ENCODE measurements around the gene KIAA1755.
"Not testable (repeated sequence)": the region's sequence is repeated elsewhere in the genome, so short reads cannot be mapped to it uniquely, and the experiment has no call there.

Gene KIAA1755

GRCh38 chr20:38253571-38253970 lies 7.0 kb downstream of the KIAA1755 start:
- TF ChIP-seq POLR2A (IDR thresholded peaks at IDR 0.05; ENCODE audit: extremely low read depth, insufficient read length) (no peak), CTCF (IDR thresholded peaks at IDR 0.05; ENCODE audit: low read depth, low read length) (no peak), MAX (IDR thresholded peaks at IDR 0.05; ENCODE audit: low read depth, low read length) (no peak), MYC (IDR thresholded peaks at IDR 0.05; ENCODE audit: low read depth, low read length) (no peak)
- no peak for DNase-seq (ENCODE audit: low read depth)
- no peak overlapping the region for H3K4me3 ChIP-seq (ENCODE audit: low read depth, low read length)

GRCh38 chr20:38252292-38253288 lies 7.9 kb downstream of the KIAA1755 start:
- no peak overlapping the region for H3K4me3 ChIP-seq (ENCODE audit: low read depth, low read length)
- no peak for TF ChIP-seq CTCF (IDR thresholded peaks at IDR 0.05; ENCODE audit: low read depth, low read length)
- TF ChIP-seq MYC (IDR thresholded peaks at IDR 0.05; ENCODE audit: low read depth, low read length), result no peak
- TF ChIP-seq MAX (IDR thresholded peaks at IDR 0.05; ENCODE audit: low read depth, low read length), result no peak
- no peak for TF ChIP-seq POLR2A (IDR thresholded peaks at IDR 0.05; ENCODE audit: extremely low read depth, insufficient read length)
- DNase-seq (ENCODE audit: low read depth), result no peak

GRCh38 chr20:38251441-38251840 lies 9.1 kb downstream of the KIAA1755 start:
- DNase-seq (ENCODE audit: low read depth); H3K4me3 ChIP-seq (ENCODE audit: low read depth, low read length): not testable (repeated sequence)

- no peak for TF ChIP-seq MYC (IDR thresholded peaks at IDR 0.05; ENCODE audit: low read depth, low read length)
- peak; percentile 58; the same call in 1 of the 2 replicates for TF ChIP-seq MAX (IDR thresholded peaks at IDR 0.05; ENCODE audit: low read depth, low read length)
- TF ChIP-seq CTCF (IDR thresholded peaks at IDR 0.05; ENCODE audit: low read depth, low read length), result no peak
- no peak for TF ChIP-seq POLR2A (IDR thresholded peaks at IDR 0.05; ENCODE audit: extremely low read depth, insufficient read length)
- DNase-seq (ENCODE audit: low read depth), result peak; percentile 84
- H3K4me3 ChIP-seq (ENCODE audit: low read depth, low read length), result no peak overlapping the region
Measured at GRCh38 chr20:38250609-38251008, 9.9 kb downstream of the KIAA1755 start.

- TF ChIP-seq MAX (IDR thresholded peaks at IDR 0.05; ENCODE audit: low read depth, low read length), result no peak
- TF ChIP-seq CTCF (IDR thresholded peaks at IDR 0.05; ENCODE audit: low read depth, low read length), result no peak
- no peak for TF ChIP-seq POLR2A (IDR thresholded peaks at IDR 0.05; ENCODE audit: extremely low read depth, insufficient read length)
- no peak overlapping the region for H3K4me3 ChIP-seq (ENCODE audit: low read depth, low read length)
- DNase-seq (ENCODE audit: low read depth), result no peak
Measured at GRCh38 chr20:38249536-38250310, 10.8 kb downstream of the KIAA1755 start.

- H3K4me3 ChIP-seq (ENCODE audit: low read depth, low read length), result no peak overlapping the region
- no peak for TF ChIP-seq MAX (IDR thresholded peaks at IDR 0.05; ENCODE audit: low read depth, low read length)
- no peak for TF ChIP-seq CTCF (IDR thresholded peaks at IDR 0.05; ENCODE audit: low read depth, low read length)
- no peak for TF ChIP-seq MYC (IDR thresholded peaks at IDR 0.05; ENCODE audit: low read depth, low read length)
- TF ChIP-seq POLR2A (IDR thresholded peaks at IDR 0.05; ENCODE audit: extremely low read depth, insufficient read length), result no peak
- no peak for DNase-seq (ENCODE audit: low read depth)
Measured at GRCh38 chr20:38248133-38248532, 12.4 kb downstream of the KIAA1755 start.

GRCh38 chr20:38247725-38248124 lies 12.8 kb downstream of the KIAA1755 start:
- DNase-seq (ENCODE audit: low read depth); H3K4me3 ChIP-seq (ENCODE audit: low read depth, low read length): not testable (repeated sequence)
